Glomerular endothelial cell (primary cell): ENCODE results near the gene CREB5. TPM values are rescaled to one million over a fixed set of nuclear protein-coding genes. Genes with fewer than 3 reads are reported as not detected.

Experiments
- DNase-seq: peaks from one replicate; pipeline ENCODE4 v3.0.0-alpha.2; 2011; ENCODE audit warnings: low read depth, low spot score; ENCODE audit errors: extremely low read depth
- total RNA-seq: library from RNA; depleted of rRNA; stranded (reverse); fragments of >200 nt; gene quantifications from 2 replicates; pipeline ENCODE4 v1.2.3, GENCODE V29; 2015

CREB5 gene
- total RNA-seq, 1 donor from 2014 or later, result 28.7 TPM

DNA sequence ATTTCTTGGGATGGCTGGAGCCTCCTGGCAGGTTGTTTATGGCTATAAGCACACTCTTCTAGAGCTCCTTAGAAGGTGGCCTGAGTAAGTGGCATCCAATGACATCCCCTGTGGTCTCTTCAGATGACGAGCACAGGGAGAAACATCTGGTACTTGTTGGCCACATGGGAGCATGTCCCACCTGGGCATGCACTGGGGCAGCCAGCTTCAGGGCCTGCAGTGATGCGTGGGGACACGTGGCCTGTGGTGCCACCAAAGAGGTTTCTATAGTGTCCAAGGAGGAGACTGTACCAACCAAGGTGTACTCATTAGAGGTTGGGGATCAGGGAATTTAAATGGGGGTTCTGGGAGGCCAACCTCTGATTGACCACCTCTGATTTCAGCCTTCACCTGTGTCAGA, 420.4 kb downstream of the CREB5 start:
- no peak for DNase-seq

DNA sequence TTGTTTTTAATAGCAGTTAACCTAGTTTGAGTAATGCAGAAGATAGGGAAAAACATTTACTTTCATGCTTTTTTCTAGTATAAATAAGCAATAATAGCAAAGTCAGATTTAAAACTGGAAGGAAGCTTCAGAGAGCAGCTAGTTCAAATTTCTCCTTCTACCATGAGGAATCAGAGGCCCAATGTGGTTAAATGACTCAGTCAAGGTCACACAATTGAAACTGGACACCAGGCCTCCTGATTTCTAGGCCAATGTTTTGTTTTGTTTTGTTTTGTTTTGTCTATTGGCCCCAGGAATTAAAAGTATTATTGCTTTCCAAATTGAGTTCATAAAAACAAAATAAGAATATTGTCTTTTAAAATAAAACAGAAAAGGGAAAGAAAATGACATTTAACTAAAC, 423.5 kb downstream of the CREB5 start:
- DNase-seq, result no peak

DNA sequence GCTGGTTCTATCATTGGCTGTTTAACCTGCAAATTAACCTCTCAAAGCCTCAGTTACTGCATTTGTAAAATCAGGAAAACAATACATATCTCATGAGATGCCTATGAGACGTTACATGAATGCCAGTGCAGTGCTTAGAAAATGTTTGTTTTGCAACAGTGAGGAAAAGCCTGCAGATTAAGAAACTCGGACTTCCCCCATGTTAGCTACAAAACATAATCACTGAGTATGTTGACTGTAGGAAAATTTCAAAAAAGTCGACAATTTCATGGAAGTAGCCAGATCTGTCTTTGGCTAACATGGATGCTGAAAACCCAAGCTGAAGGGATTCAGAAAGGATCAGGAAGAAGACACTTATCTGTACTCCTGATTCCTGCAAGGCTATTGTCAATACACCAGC, 424.4 kb downstream of the CREB5 start:
- DNase-seq, result no peak

DNA sequence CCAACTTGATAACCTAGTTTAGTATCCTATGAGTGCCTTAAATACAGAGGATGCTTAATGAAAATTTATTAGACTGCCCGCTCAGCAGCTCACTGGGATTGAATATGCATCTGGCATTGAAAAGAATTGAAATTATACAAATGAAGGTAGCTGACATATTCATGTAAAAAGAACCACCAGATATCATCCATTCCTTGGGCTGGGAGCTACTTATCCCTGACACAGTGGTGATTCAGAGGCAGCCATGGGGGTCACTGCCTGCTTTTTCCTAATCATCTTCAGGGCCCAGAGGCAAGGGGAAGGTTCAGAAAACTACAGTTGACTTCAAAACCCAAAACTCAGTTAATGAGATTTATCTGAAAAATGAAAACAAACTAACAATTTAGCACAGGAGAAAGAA, 424.9 kb downstream of the CREB5 start:
- DNase-seq, result no peak

DNA sequence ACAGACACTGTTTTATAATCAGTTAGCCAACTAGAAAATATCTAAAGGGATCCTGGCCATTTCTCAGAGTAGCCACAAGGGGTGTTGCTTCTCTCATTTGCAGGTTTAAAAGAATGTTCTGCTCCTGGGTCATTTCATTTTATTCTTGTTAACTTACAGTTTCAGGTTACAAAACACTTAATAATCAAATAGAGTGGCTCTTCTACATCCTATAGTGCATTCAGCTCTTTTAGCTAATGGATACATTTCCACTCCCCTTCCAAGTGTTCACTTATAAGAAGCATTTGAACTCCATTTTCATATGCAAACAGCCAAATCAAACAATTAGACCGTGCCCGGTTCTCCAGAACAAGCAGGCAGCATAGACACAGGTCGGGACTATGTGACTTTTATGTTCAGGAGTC, 428.3 kb downstream of the CREB5 start:
- no peak for DNase-seq

DNA sequence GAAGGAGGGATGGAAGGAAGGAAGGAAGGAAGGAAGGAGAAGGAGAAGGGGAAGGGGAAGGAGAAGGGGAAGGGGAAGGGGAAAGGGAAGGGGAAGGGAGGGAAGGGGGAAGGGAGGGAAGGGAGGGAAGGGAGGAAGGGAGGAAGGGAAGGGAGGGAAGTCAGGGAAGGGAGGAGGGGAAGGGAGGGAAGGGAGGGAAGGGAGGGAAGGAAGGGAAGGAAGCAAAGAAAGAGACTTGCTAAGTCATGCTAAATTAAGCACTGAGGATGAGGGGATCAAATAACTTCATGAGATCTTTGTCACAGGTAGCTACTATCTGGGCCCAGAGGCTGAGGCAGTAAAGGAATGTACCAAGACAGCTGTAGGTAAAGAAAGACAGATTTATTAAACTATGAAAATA, 429.4 kb downstream of the CREB5 start:
- DNase-seq, result no peak

DNA sequence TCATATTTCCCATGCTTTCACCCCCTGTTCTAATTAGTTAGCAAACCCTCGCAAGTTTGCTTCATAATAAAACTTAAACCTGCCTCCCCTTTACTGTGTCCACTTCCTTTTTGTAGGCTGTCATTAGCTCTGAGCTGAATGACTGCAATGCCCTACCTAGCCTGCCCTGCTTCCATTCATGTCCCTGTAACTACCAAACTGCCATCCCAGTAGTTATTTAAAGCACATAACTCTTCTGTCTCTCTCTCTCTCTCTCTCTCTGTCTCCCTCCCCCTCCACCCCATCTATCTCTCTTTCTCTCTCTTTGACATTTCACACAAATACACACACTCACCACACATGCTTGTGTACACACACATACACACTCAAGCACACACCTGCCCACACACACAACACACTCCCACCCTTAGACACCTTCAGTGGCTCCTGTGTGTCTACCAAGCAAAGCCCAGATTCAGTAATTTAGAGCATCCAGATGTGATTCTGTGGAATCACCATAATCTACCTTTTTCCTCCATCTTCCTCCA, 430.5 kb downstream of the CREB5 start:
- DNase-seq, result no peak

DNA sequence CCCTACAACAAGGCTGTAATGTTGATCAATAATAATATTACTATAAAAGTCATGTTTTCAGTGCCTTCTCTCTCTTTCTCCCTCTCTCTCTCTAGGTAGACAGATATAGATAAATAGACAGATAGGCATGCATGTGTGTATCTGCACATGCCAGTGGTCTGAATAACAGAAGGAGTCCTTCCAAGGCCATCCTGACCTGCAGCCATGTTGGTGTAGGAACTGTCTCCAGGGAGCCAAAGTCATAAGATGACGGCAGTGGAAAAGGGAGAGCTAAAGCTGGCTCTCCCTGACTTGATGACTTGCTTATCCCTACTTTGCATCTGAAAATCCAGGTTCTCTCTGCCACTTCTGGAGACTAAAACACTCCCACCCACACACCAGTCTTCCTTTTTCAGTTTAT, 432.8 kb downstream of the CREB5 start:
- no peak for DNase-seq

DNA sequence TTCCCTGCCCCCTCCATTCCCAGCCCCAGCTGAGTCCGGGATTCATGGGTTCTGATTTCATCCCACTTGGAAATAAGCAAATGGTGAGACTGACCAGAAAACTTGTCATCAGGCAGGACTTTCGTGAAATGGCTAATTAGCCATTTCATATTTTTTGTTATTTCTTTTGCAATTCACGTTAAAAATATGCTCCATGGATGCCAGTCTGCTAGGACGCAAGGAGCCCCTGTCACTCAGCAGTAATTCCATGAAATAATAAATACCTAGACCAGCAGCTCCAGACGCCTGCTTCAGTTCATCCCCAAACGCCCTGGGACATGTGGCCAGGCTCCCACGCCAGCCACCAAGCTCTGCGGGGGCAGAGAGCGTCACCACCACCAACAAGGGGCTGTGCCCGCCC, 434.9 kb downstream of the CREB5 start:
- no peak for DNase-seq

DNA sequence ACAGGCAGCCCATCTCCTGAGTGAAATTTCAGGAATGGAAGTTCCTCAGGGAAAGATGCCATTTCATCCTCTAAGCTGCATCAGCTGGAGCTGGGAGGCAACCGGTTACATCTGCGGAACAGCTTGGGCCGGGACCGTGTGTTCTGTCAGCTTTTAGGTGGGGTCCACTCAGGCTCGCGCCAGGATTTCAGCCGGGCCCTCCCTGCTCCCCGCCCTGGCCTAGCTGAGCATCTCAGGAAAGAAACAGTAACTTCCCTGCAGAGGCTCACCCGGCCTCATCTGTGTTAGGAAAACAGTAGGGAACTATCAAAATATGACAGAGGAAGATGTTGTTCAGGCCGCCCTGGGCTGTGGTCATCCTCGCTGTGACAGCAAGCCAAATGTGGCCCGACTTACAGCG, 435.4 kb downstream of the CREB5 start:
- no peak for DNase-seq

DNA sequence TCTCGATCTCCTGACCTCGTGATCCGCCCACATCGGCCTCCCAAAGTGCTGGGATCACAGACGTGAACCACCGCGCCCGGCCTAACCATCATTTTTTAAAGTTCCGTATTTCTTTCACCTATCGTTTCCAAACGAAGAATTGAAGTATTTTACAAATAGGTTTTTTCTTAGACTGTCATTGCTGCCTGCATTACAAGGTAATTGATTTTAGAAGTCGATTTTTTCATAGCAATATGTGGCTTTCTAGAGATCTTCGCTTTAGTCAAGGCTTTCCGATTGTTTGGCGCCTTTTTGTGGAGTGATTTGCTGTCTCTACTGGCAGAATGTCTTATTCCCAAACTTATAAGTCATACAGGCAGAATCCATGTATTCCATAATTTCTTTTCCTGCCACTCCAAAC, 436.6 kb downstream of the CREB5 start:
- no peak for DNase-seq

DNA sequence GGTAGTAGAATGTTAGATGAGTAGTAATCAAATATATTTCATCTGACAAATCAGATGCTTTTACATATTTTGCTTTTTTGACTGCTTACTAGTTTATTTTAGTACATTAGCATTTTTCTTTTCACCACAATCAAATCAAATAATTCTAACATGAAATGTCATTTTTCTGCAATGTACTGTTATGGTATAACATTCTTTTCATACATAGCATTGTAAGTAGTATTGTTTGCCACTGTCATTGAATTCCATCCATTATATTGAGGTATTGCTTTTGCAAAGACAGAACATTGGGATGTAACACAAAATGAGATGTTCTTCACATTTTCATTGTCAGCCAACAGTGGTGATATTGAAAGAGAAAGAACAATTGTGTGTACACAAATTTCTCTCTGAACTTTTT, 438.4 kb downstream of the CREB5 start:
- DNase-seq, result no peak

DNA sequence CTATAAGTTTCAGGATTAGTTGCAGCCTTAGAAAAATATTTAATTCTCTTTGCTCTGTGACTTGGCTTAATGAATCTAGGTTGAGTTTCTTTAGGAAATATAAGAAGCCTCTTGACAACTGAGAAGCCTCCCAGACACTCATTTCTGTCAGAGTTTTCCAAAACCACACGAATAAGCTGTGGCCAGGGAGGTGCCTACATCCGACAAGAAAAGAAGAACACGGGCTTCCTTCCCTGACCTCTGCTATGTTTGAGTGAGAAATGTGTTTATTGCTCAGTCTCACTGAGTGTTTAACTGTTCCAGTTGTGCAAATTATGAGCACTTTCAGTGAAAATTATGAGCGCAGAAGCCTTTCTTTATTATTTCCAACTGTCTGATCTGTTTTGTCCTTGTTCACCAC, 440.8 kb downstream of the CREB5 start:
- no peak for DNase-seq

DNA sequence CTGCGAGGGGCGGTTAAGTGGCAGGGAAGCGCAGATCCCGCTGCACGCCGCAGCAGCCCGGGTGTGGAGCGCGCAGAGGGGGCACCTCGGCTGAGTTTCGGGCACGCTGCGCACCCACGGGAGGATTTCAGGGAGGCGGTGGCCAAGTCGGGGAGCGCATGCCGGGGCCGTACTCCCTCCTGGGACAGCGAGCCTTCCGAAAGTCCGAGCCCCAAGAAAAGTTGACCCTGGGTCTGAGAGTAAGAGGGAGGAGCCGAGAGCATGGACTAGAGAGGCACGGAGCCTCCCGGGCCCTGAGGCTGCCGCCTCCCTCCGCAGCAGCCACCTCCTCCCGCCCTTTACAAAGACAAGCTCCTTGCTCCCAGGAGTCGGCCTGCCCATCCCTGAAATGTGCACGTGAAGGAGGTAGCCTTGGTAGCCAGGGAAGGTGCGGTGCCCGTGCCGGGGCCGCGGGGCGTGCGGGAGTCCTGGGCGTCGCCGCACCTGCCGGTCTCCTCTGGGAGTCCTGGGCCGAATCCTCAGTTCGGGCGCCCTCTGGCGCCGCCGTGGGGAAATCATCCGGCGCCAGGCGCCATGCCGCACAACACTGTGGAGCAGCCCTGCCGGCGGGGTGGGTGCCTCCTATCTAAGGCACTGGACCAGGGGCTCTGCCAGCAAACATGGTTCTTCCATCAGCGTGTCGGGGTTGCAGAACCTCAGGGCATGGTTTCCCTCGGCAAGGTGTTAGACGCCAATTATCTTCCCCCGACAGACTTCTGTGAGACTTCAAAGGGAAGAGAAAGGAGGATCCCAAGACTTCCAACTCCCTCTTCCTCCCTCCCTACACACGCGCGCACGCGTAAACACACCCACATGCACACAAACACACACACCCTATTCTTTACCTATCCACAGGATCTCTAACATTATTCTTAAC, 441.8 kb downstream of the CREB5 start:
- no peak for DNase-seq

DNA sequence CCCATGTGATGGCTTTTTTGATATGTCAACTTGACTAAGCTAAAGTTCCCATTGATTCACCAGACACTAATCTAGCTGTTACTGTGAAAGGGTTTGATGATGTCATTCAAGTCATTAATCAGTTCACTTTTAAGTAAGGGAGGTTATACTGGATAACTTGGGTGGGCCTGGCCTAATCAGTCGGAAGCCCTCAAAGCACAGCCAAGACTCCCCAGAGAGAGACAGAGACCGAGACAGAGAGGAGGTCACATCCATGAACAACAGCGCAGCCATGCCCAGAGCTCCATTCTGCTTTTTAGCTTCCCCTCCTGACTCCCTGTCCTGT, 442.4 kb downstream of the CREB5 start:
- no peak for DNase-seq

DNA sequence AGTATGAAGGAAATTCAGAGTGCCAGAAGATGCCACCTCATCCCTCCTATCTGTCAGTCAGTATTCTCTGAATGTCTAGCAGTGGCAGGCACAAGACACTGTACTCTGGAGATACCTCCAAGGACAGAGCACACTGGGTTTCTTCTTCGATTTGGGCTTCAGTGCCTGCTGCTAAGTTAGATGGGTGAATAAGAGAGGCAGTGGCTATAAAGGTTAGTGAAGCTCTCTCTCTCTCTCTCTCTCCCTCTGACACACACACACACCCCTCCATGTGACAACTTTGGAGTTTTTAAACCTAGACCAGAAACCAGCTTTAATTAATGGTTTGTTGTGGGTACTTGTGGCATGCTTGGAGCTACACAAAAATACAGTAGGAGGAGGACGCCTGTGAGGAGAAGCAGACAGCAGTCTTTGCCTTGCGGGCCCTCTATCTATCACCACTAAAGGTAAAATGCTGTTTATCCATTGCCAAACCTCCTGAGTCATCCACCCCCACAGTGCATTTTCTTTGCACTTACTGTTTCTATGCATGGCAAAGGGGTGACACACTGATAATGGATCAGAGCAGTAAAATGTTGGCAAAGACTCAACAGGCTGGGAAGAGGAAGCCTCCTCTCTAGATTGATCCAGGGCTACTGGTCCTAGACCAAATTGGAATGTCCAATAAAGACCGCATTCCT, 443.4 kb downstream of the CREB5 start:
- no peak for DNase-seq

DNA sequence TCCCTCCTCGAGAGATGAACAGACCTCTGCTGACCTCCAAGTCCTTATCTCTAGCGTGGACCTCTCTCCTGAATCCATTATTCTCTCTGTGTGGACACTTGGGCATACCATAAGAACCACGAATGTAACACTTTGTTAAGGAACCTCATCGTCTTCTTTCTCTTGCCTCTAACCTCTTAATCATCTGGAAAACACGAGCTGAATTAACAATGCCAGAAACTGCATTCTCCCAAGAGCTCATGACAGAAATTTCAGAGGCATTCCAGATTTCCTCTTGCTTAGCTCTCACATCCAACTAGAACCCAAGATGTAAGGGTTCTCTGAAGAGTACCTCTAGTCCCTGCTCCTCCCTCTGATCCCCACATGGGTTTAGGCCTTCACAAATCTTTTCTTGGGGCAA, 444.3 kb downstream of the CREB5 start:
- DNase-seq, result no peak

DNA sequence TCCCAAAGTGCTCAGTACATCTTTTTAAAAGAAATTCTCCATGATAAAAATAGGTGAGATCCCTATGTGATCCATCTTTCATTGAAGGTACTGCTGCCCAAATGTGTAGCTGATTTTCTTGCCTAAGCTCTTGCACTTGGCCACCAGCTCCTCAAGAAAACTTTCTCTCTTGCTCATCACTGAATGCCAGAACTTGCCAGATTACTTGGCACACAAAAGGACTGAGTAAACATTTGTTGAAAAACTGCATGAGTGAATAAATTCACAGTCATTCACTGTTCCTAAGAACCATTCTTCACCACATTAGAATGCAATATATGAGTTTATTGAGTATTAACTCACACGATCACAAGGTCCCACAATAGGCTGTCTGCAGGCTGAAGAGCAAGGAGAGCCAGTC, 445.9 kb downstream of the CREB5 start:
- DNase-seq, result no peak

DNA sequence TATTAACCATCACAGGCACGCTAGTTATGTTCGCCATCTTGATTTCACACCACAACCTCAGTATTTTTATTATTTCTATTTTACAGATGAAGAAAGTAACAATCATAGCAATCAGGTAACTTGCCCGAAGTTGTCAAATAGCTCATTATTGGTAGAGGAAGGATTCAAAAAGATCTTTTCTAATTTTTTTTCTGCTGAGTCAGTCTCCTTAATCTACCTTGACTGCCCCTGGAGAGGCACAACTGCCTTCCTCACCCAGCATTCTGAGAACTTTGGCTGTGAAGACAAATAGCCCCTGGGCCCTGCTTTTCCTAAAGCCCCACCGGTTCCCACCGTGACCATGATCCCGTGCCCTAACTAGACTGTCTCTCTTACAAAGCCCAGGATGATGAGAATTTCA, 446.6 kb downstream of the CREB5 start:
- no peak for DNase-seq

DNA sequence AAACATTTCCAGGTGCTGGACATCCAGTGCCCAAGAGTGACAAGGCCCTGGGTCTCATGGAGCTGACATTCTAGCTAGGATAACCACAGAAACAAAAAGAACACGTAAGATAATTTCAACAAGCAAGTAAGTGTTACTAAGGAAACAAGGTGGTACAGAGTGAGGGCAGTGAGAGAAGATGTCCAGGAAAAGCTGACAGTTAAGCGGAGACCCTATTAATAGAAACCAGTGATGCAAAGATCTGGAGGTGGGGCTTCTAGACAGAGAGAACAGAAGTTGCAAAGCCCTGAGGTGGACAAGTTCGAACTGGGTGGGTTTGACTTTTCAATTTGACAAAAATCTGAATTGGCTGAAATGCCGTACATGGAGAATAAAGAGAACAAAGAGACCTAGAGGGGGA, 449.5 kb downstream of the CREB5 start:
- DNase-seq, result no peak

DNA sequence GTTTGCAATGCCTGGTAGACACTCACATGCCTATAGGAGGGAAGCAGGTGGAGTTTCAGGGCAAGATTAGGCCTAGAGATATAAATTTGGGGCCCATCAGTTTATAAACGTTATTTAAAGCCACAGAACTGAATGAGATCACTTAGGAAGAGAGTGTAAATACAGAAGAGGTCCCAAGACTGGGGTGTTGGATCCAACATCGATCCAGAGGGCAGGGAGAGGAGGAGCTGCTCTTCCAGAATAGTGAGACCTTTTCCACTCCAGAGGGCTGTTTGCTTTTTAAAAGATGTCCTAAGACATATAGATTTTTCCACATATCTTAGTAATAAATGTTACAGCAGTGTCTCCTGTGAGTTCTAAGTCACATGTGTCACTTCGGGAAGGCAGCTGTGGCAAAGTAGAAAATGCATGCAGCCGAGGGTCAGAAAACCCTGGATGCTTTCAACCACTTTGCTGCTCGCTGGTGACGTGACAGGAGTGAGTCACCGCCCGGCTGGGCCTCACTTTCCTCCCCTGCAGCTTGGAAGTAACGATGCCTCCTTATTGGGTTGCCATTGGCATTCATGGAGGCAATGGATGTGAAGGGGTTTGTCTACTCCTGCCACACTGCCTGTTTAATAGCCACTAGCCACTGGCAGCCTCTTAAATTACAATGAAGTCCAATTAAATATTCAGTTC, 450.4 kb downstream of the CREB5 start:
- DNase-seq, result no peak
